Endothelial cell of umbilical vein (primary cell): ENCODE results near the gene SQSTM1.

ENCODE experiments used
- MYC ChIP-seq: IDR thresholded peaks from one replicate; pipeline ENCODE4 v1.6.1; 2011; ENCODE audit warnings: mild to moderate bottlenecking, low read depth, low read length
- POLR2A ChIP-seq: IDR thresholded peaks from 2 replicates; pipeline ENCODE4 v1.6.1; 2012; ENCODE audit warnings: low read depth, mild to moderate bottlenecking, control low read depth, low read length
- TF ChIP-seq, protein P1 (sequence below), 2 donors: IDR thresholded peaks; 1 replicate in 1 of 2; 2 replicates in 1 of 2; pipeline ENCODE4 v1.5.1; 2011; ENCODE audit warnings: low read length in 2 of 2, mild to moderate bottlenecking in 2 of 2, moderate library complexity in 2 of 2, control low read depth in 1 of 2, inconsistent platforms in 1 of 2, low read depth in 1 of 2; ENCODE audit not compliant: insufficient read depth in 1 of 2; ENCODE audit errors: extremely low read depth in 1 of 2
- TF ChIP-seq, protein P2 (sequence below): IDR thresholded peaks from 2 replicates; pipeline ENCODE4 v1.6.1; 2011; ENCODE audit not compliant: insufficient read depth, insufficient read length

DNA sequence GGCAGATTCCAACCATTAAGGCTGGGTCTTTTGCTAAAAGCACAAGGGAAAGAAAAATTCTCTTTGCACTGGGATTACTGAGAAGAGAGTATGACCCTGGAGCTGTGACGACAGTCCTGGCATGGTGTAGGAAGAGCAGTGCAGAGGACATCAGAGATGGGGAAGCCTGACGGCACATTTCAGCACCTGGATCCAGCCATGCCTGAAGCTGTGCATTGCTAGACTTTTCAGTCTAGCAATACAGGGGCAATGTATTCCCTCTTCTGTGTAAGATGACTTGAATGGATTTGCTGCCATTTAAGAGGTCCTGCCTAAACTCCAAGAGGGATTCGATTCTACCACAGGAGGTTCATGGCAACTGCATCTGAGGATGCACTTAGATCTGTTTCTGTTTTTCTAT, 50.2 kb downstream of the SQSTM1 start:
- TF ChIP-seq, protein P1, sequence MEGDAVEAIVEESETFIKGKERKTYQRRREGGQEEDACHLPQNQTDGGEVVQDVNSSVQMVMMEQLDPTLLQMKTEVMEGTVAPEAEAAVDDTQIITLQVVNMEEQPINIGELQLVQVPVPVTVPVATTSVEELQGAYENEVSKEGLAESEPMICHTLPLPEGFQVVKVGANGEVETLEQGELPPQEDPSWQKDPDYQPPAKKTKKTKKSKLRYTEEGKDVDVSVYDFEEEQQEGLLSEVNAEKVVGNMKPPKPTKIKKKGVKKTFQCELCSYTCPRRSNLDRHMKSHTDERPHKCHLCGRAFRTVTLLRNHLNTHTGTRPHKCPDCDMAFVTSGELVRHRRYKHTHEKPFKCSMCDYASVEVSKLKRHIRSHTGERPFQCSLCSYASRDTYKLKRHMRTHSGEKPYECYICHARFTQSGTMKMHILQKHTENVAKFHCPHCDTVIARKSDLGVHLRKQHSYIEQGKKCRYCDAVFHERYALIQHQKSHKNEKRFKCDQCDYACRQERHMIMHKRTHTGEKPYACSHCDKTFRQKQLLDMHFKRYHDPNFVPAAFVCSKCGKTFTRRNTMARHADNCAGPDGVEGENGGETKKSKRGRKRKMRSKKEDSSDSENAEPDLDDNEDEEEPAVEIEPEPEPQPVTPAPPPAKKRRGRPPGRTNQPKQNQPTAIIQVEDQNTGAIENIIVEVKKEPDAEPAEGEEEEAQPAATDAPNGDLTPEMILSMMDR (IDR thresholded peaks at IDR 0.05; ENCODE audit: extremely low read depth in 1 of 2, insufficient read depth in 1 of 2, low read depth in 1 of 2, low read length in 2 of 2), result no peak
- TF ChIP-seq MYC (no peak), POLR2A (no peak)
- TF ChIP-seq, protein P2, sequence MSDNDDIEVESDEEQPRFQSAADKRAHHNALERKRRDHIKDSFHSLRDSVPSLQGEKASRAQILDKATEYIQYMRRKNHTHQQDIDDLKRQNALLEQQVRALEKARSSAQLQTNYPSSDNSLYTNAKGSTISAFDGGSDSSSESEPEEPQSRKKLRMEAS, result no peak
